Suprapubic skin (tissue), 4 donors: ENCODE data around the gene ATAD3A.

Source experiments
- CTCF ChIP-seq, 2 donors: fragments of 200-600 bp in 1 of 2; fragments of 450-650 bp in 1 of 2; sonication (generic) in 1 of 2; IDR thresholded peaks; one replicate each; pipeline ENCODE4 v1.5.1; 2016 to 2019; ENCODE audit warnings: antibody characterized with exemption in 2 of 2, mild to moderate bottlenecking in 1 of 2, moderate library complexity in 1 of 2
- EP300 ChIP-seq: sonication (generic); formaldehyde crosslinking; IDR thresholded peaks from one replicate; pipeline ENCODE4 v1.6.1; 2017; ENCODE audit warnings: antibody characterized with exemption
- POLR2A ChIP-seq, 2 donors: fragments of 450-650 bp; IDR thresholded peaks; one replicate each; pipeline ENCODE4 v1.6.1; 2017; ENCODE audit warnings: antibody characterized with exemption in 2 of 2, mild to moderate bottlenecking in 2 of 2, moderate library complexity in 2 of 2
- POLR2AphosphoS5 ChIP-seq, 3 donors: sonication (generic); formaldehyde crosslinking; IDR thresholded peaks; one replicate each; pipeline ENCODE4 v1.6.1; 2017; ENCODE audit warnings: antibody characterized with exemption in 3 of 3

GRCh38 chr1:1540818-1541628 is 29.1 kb downstream of the ATAD3A start:
- TF ChIP-seq POLR2A (IDR thresholded peaks at IDR 0.05): no peak
- no peak for TF ChIP-seq CTCF (IDR thresholded peaks at IDR 0.05)
- no peak for TF ChIP-seq EP300
- TF ChIP-seq POLR2AphosphoS5 (IDR thresholded peaks at IDR 0.05): no peak
